Stimulated activated naive CD8-positive, alpha-beta T cell treated with anti-CD3 and anti-CD28 coated beads, Interleukin-15, Interleukin-2, amounts not matched to agents 100 ng/mL and 50 ng/mL, for 24 hours (primary cell): ENCODE results near the gene BBLN.
"Not testable (repeated sequence)": the region's sequence is repeated elsewhere in the genome, so short reads cannot be mapped to it uniquely, and the experiment has no call there.

Experiments used
- H3K27ac Mint-ChIP-seq: one replicate; pipeline ENCODE4 v1.8.0; 2021; ENCODE audit warnings: mild to moderate bottlenecking, mixed read lengths
- H3K27me3 Mint-ChIP-seq: one replicate; pipeline ENCODE4 v1.8.0; 2021; ENCODE audit warnings: mixed read lengths
- H3K36me3 Mint-ChIP-seq: one replicate; pipeline ENCODE4 v1.8.0; 2021; ENCODE audit warnings: low read depth, mixed read lengths
- H3K4me1 Mint-ChIP-seq: one replicate; pipeline ENCODE4 v1.8.0; 2021; ENCODE audit warnings: low read depth, mixed read lengths
- H3K4me3 Mint-ChIP-seq: one replicate; pipeline ENCODE4 v1.8.0; 2021; ENCODE audit warnings: mild to moderate bottlenecking, mixed read lengths
- H3K9me3 Mint-ChIP-seq: one replicate; pipeline ENCODE4 v1.8.0; 2021; ENCODE audit warnings: mixed read lengths

Gene BBLN

GRCh38 chr9:128121466-128121810 lies 38.6 kb upstream of the BBLN start:
- H3K4me1 Mint-ChIP-seq = peaks cover 28% of the 10 kb centered on the region
- H3K9me3 Mint-ChIP-seq = no peaks in the 10 kb centered on the region
- no peak overlapping the region for H3K27ac Mint-ChIP-seq
- no peaks in the 10 kb centered on the region for H3K27me3 Mint-ChIP-seq
- H3K36me3 Mint-ChIP-seq = peaks cover 9% of the 10 kb centered on the region
- no peak overlapping the region for H3K4me3 Mint-ChIP-seq

- Mint-ChIP-seq H3K27ac (no peak overlapping the region), H3K36me3 (peaks cover 9% of the 10 kb centered on the region), H3K4me1 (peaks cover 27% of the 10 kb centered on the region), H3K27me3 (no peaks in the 10 kb centered on the region), H3K4me3 (no peak overlapping the region), H3K9me3 (no peaks in the 10 kb centered on the region)
These were observed 37.9 kb upstream of the BBLN start for GRCh38 chr9:128121924-128122808.

GRCh38 chr9:128122809-128123175 lies 37.3 kb upstream of the BBLN start:
- peaks cover 22% of the 10 kb centered on the region for H3K4me1 Mint-ChIP-seq
- no peaks in the 10 kb centered on the region for H3K9me3 Mint-ChIP-seq
- no peaks in the 10 kb centered on the region for H3K27me3 Mint-ChIP-seq
- H3K27ac Mint-ChIP-seq = no peak overlapping the region
- peaks cover 9% of the 10 kb centered on the region for H3K36me3 Mint-ChIP-seq
- H3K4me3 Mint-ChIP-seq = no peak overlapping the region

GRCh38 chr9:128123451-128124080 lies 36.5 kb upstream of the BBLN start:
- Mint-ChIP-seq H3K4me1 (peaks cover 25% of the 10 kb centered on the region), H3K27me3 (no peaks in the 10 kb centered on the region), H3K27ac (no peak overlapping the region), H3K36me3 (peaks cover 9% of the 10 kb centered on the region), H3K9me3 (no peaks in the 10 kb centered on the region), H3K4me3 (no peak overlapping the region)

GRCh38 chr9:128124451-128124850 lies 35.6 kb upstream of the BBLN start:
- Mint-ChIP-seq H3K4me1 (peaks cover 32% of the 10 kb centered on the region), H3K36me3 (peaks cover 9% of the 10 kb centered on the region), H3K27me3 (no peaks in the 10 kb centered on the region), H3K4me3 (no peak overlapping the region), H3K27ac (no peak overlapping the region), H3K9me3 (no peaks in the 10 kb centered on the region)

- Mint-ChIP-seq H3K4me3 (peak overlapping the region; percentile 58), H3K36me3 (peaks cover 9% of the 10 kb centered on the region), H3K9me3 (no peaks in the 10 kb centered on the region), H3K27ac (no peak overlapping the region), H3K27me3 (no peaks in the 10 kb centered on the region), H3K4me1 (peaks cover 38% of the 10 kb centered on the region)
These were observed 35.0 kb upstream of the BBLN start for GRCh38 chr9:128124873-128125579.

- Mint-ChIP-seq H3K27me3 (no peaks in the 10 kb centered on the region), H3K4me1 (peaks cover 38% of the 10 kb centered on the region), H3K9me3 (no peaks in the 10 kb centered on the region), H3K36me3 (peaks cover 9% of the 10 kb centered on the region), H3K4me3 (peak overlapping the region; percentile 84), H3K27ac (peak overlapping the region; percentile 81)
These were observed 34.3 kb upstream of the BBLN start for GRCh38 chr9:128125580-128126354.

GRCh38 chr9:128127568-128127989 lies 32.5 kb upstream of the BBLN start, which contains the start of gene PTGES2:
Gene PTGES2, minus strand, starts transcription at chr9:128127729. Its CDS starts 12 bp downstream, at chr9:128127717.
- peak within 1 kb of the TSS; percentile 97 for H3K4me3 Mint-ChIP-seq
- H3K4me1 Mint-ChIP-seq = peaks cover 38% of the 10 kb centered on the region
- H3K9me3 Mint-ChIP-seq = no peaks in the 10 kb centered on the region
- peaks cover 9% of the 10 kb centered on the region for H3K36me3 Mint-ChIP-seq
- H3K27ac Mint-ChIP-seq = peak within 1 kb of the TSS; percentile 98
- H3K27me3 Mint-ChIP-seq = no peaks in the 10 kb centered on the region

GRCh38 chr9:128127990-128128835 lies 31.9 kb upstream of the BBLN start:
- Mint-ChIP-seq H3K4me1 (peaks cover 38% of the 10 kb centered on the region), H3K4me3 (peak overlapping the region; percentile 97), H3K27ac (peak overlapping the region; percentile 98), H3K36me3 (peaks cover 9% of the 10 kb centered on the region), H3K27me3 (peaks cover 3% of the 10 kb centered on the region), H3K9me3 (no peaks in the 10 kb centered on the region)

- peak overlapping the region; percentile 97 for H3K4me3 Mint-ChIP-seq
- H3K4me1 Mint-ChIP-seq = peaks cover 38% of the 10 kb centered on the region
- peaks cover 5% of the 10 kb centered on the region for H3K36me3 Mint-ChIP-seq
- H3K9me3 Mint-ChIP-seq = no peaks in the 10 kb centered on the region
- peak overlapping the region; percentile 43 for H3K27ac Mint-ChIP-seq
- peaks cover 3% of the 10 kb centered on the region for H3K27me3 Mint-ChIP-seq
These were observed 31.1 kb upstream of the BBLN start for GRCh38 chr9:128128836-128129590.

GRCh38 chr9:128129976-128130590 lies 30.0 kb upstream of the BBLN start:
- H3K36me3 Mint-ChIP-seq, H3K27me3 Mint-ChIP-seq, H3K27ac Mint-ChIP-seq, H3K9me3 Mint-ChIP-seq: not testable (repeated sequence)
- Mint-ChIP-seq H3K4me3 (peak overlapping the region; percentile 35), H3K4me1 (peaks cover 34% of the 10 kb centered on the region)

GRCh38 chr9:128130651-128131050 lies 29.4 kb upstream of the BBLN start:
- H3K27me3 Mint-ChIP-seq, H3K27ac Mint-ChIP-seq, H3K36me3 Mint-ChIP-seq, H3K9me3 Mint-ChIP-seq, H3K4me3 Mint-ChIP-seq: not testable (repeated sequence)
- peaks cover 28% of the 10 kb centered on the region for H3K4me1 Mint-ChIP-seq

- not testable (repeated sequence) for H3K27ac Mint-ChIP-seq, H3K4me3 Mint-ChIP-seq, H3K36me3 Mint-ChIP-seq, H3K9me3 Mint-ChIP-seq, H3K27me3 Mint-ChIP-seq
- H3K4me1 Mint-ChIP-seq = peaks cover 21% of the 10 kb centered on the region
These were observed 28.7 kb upstream of the BBLN start for GRCh38 chr9:128131346-128131745.
